Tibial nerve (tissue), 4 donors: Measurements from ENCODE around the gene CIBAR2.

Source experiments
- EP300 ChIP-seq, 2 donors: sonication (generic); formaldehyde crosslinking; IDR thresholded peaks; one replicate each; pipeline ENCODE4 v1.6.1; 2017; ENCODE audit warnings: antibody characterized with exemption in 2 of 2, mild to moderate bottlenecking in 1 of 2
- TF ChIP-seq, protein P1 (sequence below), 5 experiments: fragments of 200-600 bp in 3 of 5; fragments of 450-650 bp in 2 of 5; sonication (generic) in 3 of 5; IDR thresholded peaks; one replicate each; pipeline ENCODE4 v1.5.1; 2016 to 2019; ENCODE audit warnings: antibody characterized with exemption in 5 of 5, mild to moderate bottlenecking in 3 of 5, moderate library complexity in 2 of 5

DNA sequence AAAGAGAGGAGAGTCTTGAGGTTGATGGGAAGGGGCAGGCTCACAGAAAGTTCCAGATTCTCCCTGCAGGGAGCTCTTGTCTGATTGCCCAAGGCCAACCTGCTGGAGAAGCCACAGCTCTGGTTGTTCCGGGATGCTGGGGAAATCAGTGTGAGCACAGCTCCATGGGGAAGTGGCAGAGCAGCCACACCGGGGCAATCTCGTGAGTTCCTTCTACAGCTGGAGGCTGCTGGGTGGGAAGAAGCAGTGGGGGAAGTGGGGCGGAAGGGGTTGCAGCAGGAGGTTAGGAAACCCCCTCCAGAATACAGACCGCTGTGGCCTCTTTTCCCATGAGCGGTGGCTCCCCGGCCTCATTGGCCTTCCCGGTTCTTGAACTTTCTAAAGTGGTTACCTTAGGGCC is 50.7 kb downstream of the CIBAR2 start:
- TF ChIP-seq, protein P1, sequence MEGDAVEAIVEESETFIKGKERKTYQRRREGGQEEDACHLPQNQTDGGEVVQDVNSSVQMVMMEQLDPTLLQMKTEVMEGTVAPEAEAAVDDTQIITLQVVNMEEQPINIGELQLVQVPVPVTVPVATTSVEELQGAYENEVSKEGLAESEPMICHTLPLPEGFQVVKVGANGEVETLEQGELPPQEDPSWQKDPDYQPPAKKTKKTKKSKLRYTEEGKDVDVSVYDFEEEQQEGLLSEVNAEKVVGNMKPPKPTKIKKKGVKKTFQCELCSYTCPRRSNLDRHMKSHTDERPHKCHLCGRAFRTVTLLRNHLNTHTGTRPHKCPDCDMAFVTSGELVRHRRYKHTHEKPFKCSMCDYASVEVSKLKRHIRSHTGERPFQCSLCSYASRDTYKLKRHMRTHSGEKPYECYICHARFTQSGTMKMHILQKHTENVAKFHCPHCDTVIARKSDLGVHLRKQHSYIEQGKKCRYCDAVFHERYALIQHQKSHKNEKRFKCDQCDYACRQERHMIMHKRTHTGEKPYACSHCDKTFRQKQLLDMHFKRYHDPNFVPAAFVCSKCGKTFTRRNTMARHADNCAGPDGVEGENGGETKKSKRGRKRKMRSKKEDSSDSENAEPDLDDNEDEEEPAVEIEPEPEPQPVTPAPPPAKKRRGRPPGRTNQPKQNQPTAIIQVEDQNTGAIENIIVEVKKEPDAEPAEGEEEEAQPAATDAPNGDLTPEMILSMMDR (IDR thresholded peaks at IDR 0.05), result no peak
- peak; percentile 37 to 58 for TF ChIP-seq EP300 (IDR thresholded peaks at IDR 0.05)
